Measurements from ENCODE around the gene TSHZ3.

The TSHZ3 gene

DNA sequence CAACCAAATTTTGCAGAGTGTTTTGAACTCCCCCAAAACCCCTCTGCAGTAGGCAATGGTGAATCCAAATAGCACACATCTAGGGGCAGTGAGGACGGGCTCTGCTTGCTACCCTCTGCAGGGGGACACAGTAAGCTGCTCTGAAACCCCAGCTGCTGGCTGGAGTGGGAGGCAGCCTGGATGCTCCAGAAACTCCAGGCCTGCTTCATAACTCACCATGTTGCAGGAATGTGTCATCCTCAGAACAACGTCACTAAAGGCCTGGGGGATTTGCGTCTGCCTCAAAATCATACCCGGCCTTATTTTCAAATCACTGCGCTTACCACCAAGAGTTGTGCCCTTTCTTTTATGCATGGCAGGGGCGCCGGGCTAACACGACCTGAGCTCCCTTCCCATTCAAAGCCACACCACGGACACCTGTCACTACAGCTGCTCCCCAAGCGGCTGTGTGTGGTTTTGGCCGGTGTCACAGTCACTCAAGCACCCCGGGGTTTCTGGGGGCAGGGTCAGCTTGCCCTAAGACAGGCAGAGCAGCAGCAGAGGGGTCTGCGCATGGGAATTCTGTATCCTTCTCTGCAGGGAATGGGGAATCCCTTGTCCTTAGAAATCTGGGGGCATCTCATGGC lies 93.9 kb downstream of the TSHZ3 start:
- TF ChIP-seq, protein P1, sequence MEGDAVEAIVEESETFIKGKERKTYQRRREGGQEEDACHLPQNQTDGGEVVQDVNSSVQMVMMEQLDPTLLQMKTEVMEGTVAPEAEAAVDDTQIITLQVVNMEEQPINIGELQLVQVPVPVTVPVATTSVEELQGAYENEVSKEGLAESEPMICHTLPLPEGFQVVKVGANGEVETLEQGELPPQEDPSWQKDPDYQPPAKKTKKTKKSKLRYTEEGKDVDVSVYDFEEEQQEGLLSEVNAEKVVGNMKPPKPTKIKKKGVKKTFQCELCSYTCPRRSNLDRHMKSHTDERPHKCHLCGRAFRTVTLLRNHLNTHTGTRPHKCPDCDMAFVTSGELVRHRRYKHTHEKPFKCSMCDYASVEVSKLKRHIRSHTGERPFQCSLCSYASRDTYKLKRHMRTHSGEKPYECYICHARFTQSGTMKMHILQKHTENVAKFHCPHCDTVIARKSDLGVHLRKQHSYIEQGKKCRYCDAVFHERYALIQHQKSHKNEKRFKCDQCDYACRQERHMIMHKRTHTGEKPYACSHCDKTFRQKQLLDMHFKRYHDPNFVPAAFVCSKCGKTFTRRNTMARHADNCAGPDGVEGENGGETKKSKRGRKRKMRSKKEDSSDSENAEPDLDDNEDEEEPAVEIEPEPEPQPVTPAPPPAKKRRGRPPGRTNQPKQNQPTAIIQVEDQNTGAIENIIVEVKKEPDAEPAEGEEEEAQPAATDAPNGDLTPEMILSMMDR (IDR thresholded peaks at IDR 0.05) = no peak
- no peak for DNase-seq (ENCODE audit: low spot score)
- H3K27ac ChIP-seq = no peak overlapping the region

DNA sequence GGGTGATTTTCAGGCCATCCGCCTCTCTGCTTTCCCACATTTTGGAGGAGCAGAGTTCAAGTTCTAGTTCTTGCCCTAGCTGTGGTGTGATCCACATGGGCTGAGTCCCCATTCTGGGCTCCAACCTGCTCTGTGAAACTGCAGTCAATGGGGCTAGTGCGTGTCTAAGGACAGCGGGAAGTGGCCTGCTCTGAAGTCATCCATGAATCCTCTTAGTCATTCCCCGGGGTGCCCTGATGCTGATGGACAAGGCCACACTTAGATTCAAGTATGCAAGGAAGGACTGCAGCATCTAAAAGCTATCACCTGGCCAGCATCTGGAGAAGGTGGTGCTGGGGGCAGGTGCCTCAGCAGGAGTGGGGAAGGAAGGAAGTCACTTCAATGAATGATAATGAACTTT lies 94.6 kb downstream of the TSHZ3 start:
- no peak for DNase-seq (ENCODE audit: low spot score)
- TF ChIP-seq, protein P1 (IDR thresholded peaks at IDR 0.05) = no peak
- Histone ChIP-seq H3K27ac (no peak overlapping the region), H3K4me3 (no peak overlapping the region)

More for the DNA sequence above, 93.9 kb downstream of the TSHZ3 start:
- no peak overlapping the region for H3K4me3 ChIP-seq

DNA sequence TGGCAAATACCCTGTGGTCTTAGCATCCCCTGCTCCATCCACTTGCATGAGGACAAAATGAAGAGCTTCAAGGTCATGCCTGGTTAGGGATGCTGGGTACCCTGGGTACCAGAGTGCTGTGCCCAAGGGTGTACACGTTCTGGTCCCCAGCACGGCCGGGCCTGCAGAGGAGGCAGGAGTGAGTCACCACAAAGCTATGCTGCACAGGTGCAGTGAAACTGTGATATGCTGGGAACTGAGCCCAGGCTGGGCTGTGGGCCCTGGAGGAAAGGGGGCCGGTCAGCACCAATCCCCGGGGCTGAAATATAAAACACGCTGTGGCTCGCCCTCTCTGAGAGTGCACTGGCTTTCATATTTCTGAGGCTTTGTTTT lies 95.1 kb downstream of the TSHZ3 start:
- TF ChIP-seq, protein P1 (IDR thresholded peaks at IDR 0.05) = no peak
- DNase-seq (ENCODE audit: low spot score) = no peak
- H3K4me3 ChIP-seq = no peak overlapping the region
- H3K27ac ChIP-seq = no peak overlapping the region

DNA sequence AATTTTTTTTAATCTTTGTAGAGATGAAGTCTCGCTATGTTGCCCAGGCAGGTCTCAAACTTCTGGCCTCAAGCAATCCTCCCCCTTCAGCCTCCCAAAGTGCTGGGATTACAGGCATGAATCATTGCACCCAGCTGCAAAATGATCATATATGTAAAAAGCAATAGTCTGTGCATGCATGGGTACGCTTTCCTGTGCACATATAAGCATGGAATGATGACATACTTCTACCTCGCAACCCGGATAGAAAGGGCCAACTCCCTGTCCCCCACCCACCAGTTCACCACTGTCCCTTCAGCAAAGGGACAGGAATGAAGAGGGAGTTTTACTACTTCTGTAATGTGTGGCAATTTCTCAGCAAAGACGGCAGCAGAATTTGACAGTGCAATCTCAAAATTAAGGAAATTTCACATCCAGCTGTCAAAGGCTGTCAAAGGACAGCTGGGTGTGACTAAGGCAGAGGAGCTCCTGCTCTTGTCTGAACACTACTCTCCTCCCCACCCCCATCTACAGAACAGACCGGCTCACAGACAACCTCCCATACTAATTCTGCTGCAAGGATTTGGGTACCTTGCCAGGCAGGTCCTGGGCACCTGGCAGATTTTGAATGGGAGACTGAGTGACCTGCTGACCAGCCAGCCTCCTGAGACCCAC lies 95.6 kb downstream of the TSHZ3 start:
- DNase-seq (ENCODE audit: low spot score) = no peak
- no peak overlapping the region for H3K4me3 ChIP-seq
- H3K27ac ChIP-seq = no peak overlapping the region
- TF ChIP-seq, protein P1 (IDR thresholded peaks at IDR 0.05) = no peak

DNA sequence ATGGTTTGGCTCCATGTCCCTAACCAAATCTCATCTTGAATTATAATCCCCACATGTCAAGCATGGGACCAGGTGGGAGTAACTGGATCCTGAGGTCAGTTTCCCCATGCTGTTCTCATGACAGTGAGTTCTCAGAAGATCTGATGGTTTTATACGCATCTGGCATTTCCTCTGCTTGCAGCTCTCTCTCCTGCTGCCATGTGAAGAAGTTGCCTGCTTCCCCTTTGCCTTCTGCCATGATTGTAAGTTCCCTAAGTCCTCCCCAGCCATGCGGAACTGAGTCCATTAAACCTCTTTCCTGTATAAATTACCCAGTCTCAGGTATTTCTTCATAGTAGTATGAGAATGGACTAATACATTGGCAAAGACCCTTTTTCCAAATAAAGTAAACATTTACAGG lies 96.8 kb downstream of the TSHZ3 start:
- DNase-seq (ENCODE audit: low spot score) = no peak
- H3K4me3 ChIP-seq = no peak overlapping the region
- no peak overlapping the region for H3K27ac ChIP-seq
- TF ChIP-seq, protein P1 (IDR thresholded peaks at IDR 0.05) = no peak

DNA sequence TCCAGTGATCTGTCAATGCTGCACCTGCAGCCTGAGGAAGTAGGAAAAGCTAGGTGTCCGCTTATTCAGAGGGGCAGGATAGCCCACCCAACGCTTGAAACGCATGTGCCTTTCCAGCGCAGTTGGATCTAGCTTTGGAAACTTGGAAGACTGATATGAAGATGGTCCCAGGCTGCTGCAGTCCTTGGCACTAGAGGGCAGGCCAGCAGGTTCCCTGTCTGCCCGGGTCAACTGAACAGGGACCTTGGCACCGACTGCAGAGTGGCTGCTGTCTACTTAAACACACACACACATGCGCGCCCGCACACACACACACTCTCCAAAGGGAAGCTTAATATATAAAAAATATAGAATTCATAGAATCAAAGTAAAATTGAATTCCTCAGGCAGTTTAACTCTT lies 100.0 kb downstream of the TSHZ3 start:
- no peak for DNase-seq (ENCODE audit: low spot score)
- Histone ChIP-seq H3K4me3 (no peak overlapping the region), H3K27ac (no peak overlapping the region)
- TF ChIP-seq, protein P1 (IDR thresholded peaks at IDR 0.05) = no peak

DNA sequence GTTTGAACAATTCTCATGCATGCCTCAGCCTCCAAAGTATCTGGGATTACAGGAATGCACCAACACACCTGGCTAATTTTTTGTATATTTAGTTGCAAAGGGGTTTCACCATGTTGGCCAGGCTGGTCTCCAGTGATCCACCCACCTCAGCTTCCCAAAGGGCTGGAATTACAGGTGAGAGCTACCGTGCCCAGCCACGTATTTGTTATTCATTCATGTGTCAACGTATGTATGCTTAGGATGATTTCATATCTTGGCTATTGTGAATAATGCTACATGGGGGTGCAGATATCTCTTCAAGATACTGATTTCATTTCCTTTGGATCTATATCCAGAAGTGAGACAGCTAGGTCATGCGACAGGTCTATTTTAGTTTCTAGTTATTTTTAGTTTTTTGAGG lies 113.4 kb downstream of the TSHZ3 start:
- Histone ChIP-seq H3K27ac (no peak overlapping the region), H3K4me3 (no peak overlapping the region)
- DNase-seq (ENCODE audit: low spot score) = no peak
- TF ChIP-seq, protein P1 (IDR thresholded peaks at IDR 0.05) = no peak
